Activated T-cell treated with anti-CD3 and anti-CD28 coated beads, Interleukin-2, amount 50 U/mL, for 72 hours (primary cell): ENCODE results near the gene CNEP1R1. TPM values are rescaled to one million over a fixed set of nuclear protein-coding genes. Genes with fewer than 3 reads are reported as not detected.

ENCODE experiments used
- ATAC-seq, 2 donors: fragments of 150-1000 bp; cut with Tn5 transposase; replicated peaks in 1 of 2; 2 replicates each; pipeline ENCODE4 v1.10.0; 2021; ENCODE audit warnings: moderate library complexity in 2 of 2, mild to moderate bottlenecking in 1 of 2
- DNase-seq, 2 donors: peaks; one replicate each; pipeline ENCODE4 v3.0.0; 2021 to 2022; ENCODE audit warnings: mixed read lengths in 1 of 2
- H3K27ac Mint-ChIP-seq: one replicate; pipeline ENCODE4 v1.8.0; 2022; ENCODE audit warnings: mild to moderate bottlenecking, moderate library complexity, mixed read lengths
- H3K27me3 Mint-ChIP-seq: one replicate; pipeline ENCODE4 v1.8.0; 2022; ENCODE audit warnings: low read depth, mixed read lengths
- H3K36me3 Mint-ChIP-seq, 2 donors: one replicate each; pipeline ENCODE4 v1.8.0; 2022; ENCODE audit warnings: mixed read lengths in 2 of 2, mild to moderate bottlenecking in 1 of 2; ENCODE audit not compliant: insufficient read depth in 2 of 2
- H3K4me1 Mint-ChIP-seq: one replicate; pipeline ENCODE4 v1.8.0; 2022; ENCODE audit warnings: low read depth, mixed read lengths
- H3K4me3 Mint-ChIP-seq, 2 donors: one replicate each; pipeline ENCODE4 v1.8.0; 2022; ENCODE audit warnings: mild to moderate bottlenecking in 2 of 2, mixed read lengths in 2 of 2, moderate library complexity in 2 of 2
- H3K9me3 Mint-ChIP-seq, 2 donors: one replicate each; pipeline ENCODE4 v1.8.0; 2022; ENCODE audit warnings: mixed read lengths in 2 of 2
- total RNA-seq, 2 donors: library from RNA; stranded (reverse); gene quantifications; one replicate each; pipeline ENCODE4 v1.2.3, GENCODE V29; 2022

Gene CNEP1R1
- total RNA-seq, 2 donors from 2014 or later: 28.6 to 30.8 TPM

DNA sequence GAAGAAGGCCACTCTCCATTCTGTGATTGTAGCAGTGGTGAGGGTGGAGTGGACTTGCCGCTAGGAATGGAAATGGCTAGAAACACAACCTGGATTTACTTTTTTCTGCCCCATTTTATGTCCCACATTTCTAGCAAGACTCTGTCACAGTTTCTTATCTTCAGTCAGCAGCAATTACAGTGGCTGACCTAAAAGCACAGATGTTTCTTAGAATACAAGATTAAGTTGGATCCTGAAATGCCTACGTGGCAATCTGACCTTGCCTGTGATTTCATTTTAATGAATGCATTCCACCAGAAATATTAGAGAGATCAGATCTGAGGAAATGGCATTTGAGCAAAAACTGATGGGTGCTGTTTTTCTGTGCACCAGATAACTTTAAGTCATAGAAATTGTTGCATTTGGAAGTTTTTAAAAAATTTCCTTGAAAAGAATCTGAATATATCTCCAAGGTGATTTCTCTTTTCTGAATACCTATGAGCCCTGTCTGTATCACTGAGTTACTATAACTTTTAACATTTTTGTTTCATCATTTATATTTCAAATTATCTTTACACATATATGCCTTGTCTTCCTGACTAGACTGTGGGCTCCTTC, 46.1 kb downstream of the CNEP1R1 start:
- Mint-ChIP-seq H3K4me1 (peaks cover 58% of the 10 kb centered on the region), H3K36me3 (peaks cover 0 to 8% of the 10 kb centered on the region in 2 donors), H3K9me3 (no peaks in the 10 kb centered on the region), H3K4me3 (no peak overlapping the region), H3K27ac (no peak overlapping the region), H3K27me3 (no peaks in the 10 kb centered on the region)
- DNase-seq: no peak
- ATAC-seq: no peak

DNA sequence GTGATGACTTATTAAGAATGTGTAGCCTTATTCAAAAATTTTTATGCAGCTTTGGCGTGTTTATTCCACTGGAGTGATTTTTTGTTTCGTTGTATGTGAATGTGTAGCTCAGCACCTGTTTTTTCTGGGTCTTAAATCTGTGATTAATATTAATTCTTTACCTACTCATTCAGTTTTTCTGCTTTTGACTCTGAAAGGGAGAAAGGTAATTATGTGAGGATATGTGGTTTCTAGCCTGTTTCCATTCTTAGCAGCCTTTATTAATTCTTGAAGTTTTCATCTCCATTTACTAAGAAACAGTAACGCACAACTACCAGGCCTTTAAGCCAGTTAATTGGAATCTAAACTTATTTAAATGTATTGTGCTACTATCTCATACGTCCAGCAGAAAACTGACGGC, 47.7 kb downstream of the CNEP1R1 start:
- no peaks in the 10 kb centered on the region for H3K27me3 Mint-ChIP-seq
- ATAC-seq: peak; percentile 20 to 45
- H3K27ac Mint-ChIP-seq: peak overlapping the region; percentile 91
- no peaks in the 10 kb centered on the region for H3K9me3 Mint-ChIP-seq
- peaks cover 44% of the 10 kb centered on the region for H3K4me1 Mint-ChIP-seq
- peak overlapping the region in 1 of 2 donors; percentile 50 for H3K4me3 Mint-ChIP-seq
- peaks cover 0 to 11% of the 10 kb centered on the region in 2 donors for H3K36me3 Mint-ChIP-seq
- no peak for DNase-seq

GRCh38 chr16:50079397-50080140, 54.5 kb downstream of the CNEP1R1 start:
- H3K27me3 Mint-ChIP-seq: no peaks in the 10 kb centered on the region
- ATAC-seq (no peak), DNase-seq (no peak)
- peaks cover 5 to 20% of the 10 kb centered on the region in 2 donors for H3K36me3 Mint-ChIP-seq
- H3K27ac Mint-ChIP-seq: no peak overlapping the region
- peaks cover 20% of the 10 kb centered on the region for H3K4me1 Mint-ChIP-seq
- no peak overlapping the region for H3K4me3 Mint-ChIP-seq
- H3K9me3 Mint-ChIP-seq: no peaks in the 10 kb centered on the region

DNA sequence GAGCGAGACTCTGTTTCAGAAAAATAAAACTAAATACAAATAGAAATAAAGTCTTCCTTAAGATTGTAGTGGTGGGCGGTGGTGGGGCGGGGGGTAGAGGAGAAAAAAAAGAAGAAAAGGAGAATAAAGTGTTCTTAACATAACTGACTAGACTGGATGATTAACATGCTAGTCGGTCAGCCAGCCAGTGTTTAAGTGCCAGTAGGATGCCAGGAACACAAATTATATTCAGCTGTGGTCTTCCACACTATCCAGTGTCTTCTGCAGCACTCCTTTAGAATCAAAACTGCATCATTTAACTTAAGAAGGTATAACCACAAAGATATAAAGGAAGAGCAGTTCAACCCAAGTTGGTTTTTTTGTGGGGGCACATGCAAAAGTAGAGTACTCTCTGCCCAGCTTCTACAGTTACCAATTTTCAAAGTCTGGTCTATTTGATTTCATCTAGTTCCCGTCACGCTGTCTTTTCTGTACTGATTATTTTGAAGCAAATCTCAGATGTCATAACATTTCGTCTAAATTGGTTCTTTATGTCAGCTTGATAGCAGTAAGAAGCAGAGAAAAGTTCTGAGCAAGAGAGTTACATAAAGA, 56.5 kb downstream of the CNEP1R1 start:
- Mint-ChIP-seq H3K27ac (peak overlapping the region; percentile 44), H3K4me1 (peaks cover 20% of the 10 kb centered on the region), H3K9me3 (no peaks in the 10 kb centered on the region), H3K36me3 (peaks cover 7 to 27% of the 10 kb centered on the region in 2 donors), H3K4me3 (no peak overlapping the region), H3K27me3 (no peaks in the 10 kb centered on the region)
- ATAC-seq (no peak), DNase-seq (no peak)

DNA sequence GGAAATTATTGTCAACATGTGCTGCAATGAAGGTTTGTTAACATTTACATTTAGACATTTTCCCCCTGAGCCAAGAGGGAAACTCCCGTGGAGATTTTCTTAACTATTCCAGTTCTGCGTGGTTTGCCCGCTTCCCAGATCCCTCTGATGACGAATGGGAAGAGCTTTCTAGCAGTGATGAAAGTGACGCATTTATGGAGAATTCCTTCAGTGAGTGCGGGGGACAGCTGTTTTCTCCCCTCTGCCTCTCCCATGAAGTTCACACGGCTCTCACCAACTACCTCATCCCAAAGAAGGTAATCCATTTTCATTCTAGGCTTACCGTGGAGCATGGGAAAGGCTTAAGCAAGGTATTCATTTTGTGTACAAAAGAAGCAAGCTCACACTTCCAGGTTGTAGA, 59.0 kb downstream of the CNEP1R1 start:
- ATAC-seq (no peak), DNase-seq (no peak)
- Mint-ChIP-seq H3K4me3 (no peak overlapping the region), H3K27me3 (no peaks in the 10 kb centered on the region), H3K4me1 (peaks cover 15% of the 10 kb centered on the region), H3K9me3 (no peaks in the 10 kb centered on the region), H3K36me3 (peaks cover 7 to 18% of the 10 kb centered on the region in 2 donors), H3K27ac (no peak overlapping the region)

- no peak for DNase-seq
- ATAC-seq: no peak
- Mint-ChIP-seq H3K27ac (no peak overlapping the region), H3K36me3 (peaks cover 3 to 12% of the 10 kb centered on the region in 2 donors), H3K4me3 (no peak overlapping the region), H3K27me3 (no peaks in the 10 kb centered on the region), H3K9me3 (no peaks in the 10 kb centered on the region), H3K4me1 (peaks cover 6% of the 10 kb centered on the region)
Observed at GRCh38 chr16:50086176-50086575, 61.2 kb downstream of the CNEP1R1 start.

Other genes with a start within 250 kb of the CNEP1R1 start
- gene ZNF423, start 169.1 kb upstream of the CNEP1R1 start, total RNA-seq: not detected
- gene HEATR3, start 40.7 kb downstream of the CNEP1R1 start, total RNA-seq: 10 to 100 TPM; 19.5 to 19.6 TPM
- 10 to 100 TPM; 27.5 to 29.0 TPM for gene TENT4B, start 128.1 kb downstream of the CNEP1R1 start, total RNA-seq
- gene ADCY7, start 241.3 kb downstream of the CNEP1R1 start, total RNA-seq: 10 to 100 TPM; 67.5 to 97.1 TPM